HPDE6-E6E7 (cell line): ENCODE results near the gene ASB13.

Experiments
- DNase-seq: peaks from one replicate; pipeline ENCODE4 v3.0.0; 2011; ENCODE audit warnings: missing footprints; ENCODE audit errors: extremely low spot score

ASB13 gene

GRCh38 chr10:5670662-5671375 lies 4.4 kb upstream of the ASB13 start:
- no peak for DNase-seq

DNA sequence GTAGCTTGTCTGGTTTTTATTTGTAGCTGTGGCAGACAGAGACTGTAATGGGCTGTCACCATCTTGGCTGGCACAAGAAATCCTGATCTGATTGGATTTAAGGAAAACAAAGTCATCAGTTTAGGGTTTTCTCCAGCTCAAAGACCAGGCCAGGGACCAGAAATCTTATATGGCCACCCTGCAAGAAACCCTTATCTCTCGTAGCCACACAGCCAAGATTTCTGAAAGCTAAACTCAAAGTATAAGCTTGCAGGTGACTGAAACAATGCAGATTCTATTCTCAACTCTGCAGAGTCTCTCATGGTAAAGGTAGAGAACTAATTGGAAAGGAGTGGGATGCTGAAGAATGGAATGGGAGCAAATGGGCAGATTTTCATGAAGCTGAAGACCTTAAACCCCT lies 3.2 kb upstream of the ASB13 start:
- no peak for DNase-seq

- DNase-seq: no peak
Observed at GRCh38 chr10:5668429-5668828, 2.0 kb upstream of the ASB13 start.

DNA sequence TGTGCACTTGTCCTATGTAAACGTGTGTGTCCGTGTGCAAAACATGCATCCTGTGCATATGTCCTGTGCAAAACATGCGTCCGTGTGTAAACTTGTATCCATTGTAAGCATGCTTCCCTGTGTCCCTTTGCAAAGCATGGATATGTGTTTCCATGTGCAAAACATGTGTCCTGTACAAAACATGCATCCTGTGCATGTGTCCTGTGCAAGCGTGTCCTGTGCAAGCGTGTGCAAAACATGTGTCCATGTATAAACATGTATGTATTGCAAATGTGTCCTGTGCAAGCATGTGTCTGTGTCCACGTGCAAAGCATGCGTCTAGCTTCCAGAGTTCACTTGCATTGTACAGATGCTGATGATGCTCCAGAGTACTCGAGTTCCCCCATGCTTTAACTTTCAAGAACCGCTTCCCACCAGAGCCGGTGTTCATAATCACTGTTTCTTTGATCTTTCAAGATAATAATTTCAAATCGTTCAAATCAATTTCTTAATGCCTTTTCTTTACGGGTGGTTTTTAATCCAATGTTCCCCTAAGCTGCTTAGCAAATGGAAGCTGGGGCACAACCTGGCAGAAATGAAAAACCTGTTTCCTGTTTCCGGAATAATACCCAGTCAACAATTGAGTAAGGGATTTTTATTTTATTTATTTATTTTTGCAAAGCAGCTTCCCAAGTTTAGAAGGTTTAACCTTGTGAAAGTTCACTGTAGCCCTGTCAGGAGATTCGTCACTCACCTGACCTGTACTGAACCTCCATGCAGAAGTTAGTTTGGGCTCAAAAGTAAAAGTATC lies 641 bp upstream of the ASB13 start:
- DNase-seq: no peak

DNA sequence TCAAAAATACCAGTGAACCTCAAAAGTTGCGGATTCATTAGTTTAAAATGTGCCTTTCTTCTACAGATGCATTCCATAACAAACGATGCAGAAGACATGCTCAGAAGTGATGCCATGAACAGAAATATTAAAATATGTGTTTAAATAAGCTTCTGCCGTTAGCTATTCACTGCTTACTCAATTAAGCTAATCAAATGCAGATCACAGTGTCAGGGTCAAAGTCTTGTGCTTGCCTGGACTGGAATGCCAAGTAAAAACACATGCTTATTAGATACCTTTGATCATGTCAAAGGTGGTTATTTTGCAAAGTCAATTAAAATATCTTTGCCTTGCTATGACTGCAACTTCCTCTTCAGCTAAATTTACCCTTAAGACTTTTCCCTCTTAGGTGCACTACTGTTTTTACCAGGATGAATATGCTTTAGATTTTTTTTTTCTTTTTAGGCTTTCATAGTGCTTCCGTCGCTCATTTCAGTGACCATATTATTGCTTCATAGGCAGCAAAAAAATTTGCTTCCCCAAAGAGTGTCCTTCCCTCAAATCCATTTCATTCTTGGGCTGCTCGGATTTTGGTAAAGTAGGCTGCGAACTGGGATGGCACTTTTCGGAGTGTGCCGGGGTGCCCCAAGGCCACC lies 905 bp downstream of the ASB13 start:
- no peak for DNase-seq

DNA sequence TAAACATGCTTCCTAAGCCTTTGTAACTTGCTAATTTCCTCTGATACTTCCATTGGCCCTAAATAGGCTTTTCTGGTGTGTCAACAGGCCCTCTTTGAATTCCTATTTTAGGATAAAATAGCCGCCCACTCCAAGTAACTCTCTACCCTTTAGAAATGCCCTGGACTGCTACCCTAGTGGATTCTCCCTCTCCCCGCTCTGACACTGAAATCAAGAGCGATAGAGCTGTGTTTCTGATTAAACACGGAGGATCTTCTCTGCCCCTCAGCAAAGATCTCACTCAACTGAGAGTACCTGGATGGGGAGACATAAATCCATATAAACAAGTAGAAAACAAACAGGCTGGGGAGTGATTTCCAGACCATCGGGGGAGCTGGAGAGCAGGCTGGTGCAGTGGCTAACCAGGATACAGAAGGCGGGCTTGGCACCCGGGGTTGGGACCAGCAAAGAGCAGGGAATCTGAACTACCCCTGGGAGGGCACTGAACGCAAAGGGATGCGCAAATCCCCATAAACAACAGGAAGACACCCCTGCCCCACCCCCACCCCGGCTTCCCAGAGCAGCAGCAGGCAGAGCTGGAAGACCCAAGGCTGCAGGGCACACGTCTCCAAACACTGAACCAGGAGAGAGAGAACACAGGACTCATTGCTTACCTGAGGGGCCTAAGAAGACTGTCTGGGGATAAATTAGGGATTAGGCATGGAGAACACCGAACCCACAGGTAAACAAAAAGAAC lies 2.5 kb downstream of the ASB13 start:
- no peak for DNase-seq

GRCh38 chr10:5662708-5663579 lies 3.5 kb downstream of the ASB13 start:
- no peak for DNase-seq

DNA sequence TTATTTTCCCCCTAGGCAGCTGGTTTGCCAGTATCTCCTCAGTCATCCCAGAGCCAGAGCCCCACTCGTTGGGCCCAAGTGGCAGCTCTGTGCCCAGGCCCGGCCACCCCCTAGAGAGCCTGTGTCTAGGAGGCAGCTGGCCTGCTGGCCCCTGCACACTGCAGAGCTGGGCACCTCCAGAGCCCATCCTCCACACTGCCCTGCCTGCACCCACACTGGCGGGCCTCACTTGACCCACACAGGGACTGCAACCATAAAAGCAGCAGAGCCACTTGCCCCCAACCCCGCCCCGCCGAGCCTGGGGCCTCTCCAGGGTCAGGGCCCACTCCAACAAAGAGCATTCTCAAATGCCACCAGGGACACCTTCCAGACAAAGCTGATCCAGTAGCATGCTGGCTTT lies 5.4 kb downstream of the ASB13 start:
- DNase-seq: no peak

- DNase-seq: peak; percentile 62
Observed at GRCh38 chr10:5659702-5660528, 6.5 kb downstream of the ASB13 start.

DNA sequence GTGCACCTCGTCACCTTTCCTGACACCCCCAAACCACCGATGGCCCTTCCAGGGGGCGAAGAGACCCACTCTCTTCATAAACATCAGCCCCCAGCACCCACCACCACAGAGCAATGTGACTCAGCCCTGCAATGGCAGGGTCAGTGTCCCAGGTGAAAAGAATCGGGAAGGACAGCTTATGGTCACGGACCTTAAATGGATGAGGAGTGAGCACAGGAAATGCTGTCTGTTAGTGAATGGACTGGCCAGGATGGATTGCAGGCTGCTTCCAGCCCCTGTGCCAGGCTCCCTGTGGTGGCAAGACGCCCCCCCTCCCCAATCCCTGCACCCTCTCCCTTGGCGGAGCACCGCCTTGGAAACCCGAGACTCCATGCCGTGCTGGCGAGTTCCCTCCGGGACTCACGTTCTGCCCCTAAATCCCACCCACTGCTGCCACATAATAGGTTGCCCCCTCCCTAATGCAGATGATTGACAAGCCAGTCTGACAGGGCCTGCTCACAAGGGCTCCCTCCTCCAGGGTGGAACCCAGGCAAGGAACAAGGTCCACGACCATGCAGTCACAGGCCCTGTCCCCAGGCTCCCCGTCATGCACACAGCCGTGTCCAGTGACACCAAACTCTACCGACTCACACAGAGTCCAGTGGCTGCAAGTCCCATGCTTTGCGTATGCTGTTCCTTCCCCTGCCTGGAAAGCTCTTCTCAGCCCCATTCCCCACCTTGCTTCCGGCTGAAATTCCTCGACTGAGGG lies 7.3 kb downstream of the ASB13 start:
- DNase-seq: no peak

DNA sequence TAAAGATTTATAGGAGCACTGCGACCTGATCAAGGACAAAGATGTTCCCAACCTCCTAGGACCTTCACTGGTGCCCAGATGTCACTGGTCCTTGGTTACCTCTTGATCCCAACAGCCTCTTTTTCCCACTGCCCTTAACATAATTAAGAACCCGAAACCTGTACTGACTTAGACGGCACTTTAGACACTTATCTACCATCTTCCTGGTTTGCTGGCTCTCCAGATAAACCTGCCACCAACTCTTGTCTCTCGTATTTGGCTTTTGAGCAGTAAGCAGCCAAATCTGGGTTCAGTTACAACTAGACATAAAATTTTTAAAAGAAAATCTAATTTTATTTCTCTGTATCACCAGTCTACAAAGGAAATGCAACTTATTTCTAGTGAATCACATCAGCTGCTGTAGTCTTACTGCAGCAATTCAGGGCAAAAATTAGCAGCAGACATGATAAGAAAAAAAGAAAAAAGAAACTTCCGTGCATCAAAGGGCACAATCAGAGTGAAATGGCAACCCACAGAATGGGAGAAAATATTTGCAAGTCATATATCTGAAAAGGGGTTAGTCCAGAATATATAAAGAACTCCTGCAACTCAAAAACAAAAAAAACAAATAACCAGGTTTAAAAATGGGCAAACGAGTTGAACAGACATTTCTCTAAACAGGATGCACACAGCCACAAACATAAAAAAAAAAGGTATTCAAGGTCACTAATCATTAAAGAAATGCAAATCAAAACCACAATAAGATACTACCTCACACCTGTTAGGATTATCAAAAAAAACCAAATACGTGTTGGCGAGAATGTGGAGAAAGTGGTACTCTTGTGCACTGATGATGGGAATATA lies 9.4 kb downstream of the ASB13 start:
- no peak for DNase-seq

GRCh38 chr10:5655121-5655520 lies 11.3 kb downstream of the ASB13 start:
- DNase-seq: no peak

GRCh38 chr10:5654218-5654755 lies 12.1 kb downstream of the ASB13 start:
- no peak for DNase-seq

- DNase-seq: no peak
Observed at GRCh38 chr10:5652746-5653145, 13.6 kb downstream of the ASB13 start.

- no peak for DNase-seq
Observed at GRCh38 chr10:5651388-5651764, 15.0 kb downstream of the ASB13 start.

- DNase-seq: no peak
Observed at GRCh38 chr10:5650664-5651387, 15.6 kb downstream of the ASB13 start.

DNA sequence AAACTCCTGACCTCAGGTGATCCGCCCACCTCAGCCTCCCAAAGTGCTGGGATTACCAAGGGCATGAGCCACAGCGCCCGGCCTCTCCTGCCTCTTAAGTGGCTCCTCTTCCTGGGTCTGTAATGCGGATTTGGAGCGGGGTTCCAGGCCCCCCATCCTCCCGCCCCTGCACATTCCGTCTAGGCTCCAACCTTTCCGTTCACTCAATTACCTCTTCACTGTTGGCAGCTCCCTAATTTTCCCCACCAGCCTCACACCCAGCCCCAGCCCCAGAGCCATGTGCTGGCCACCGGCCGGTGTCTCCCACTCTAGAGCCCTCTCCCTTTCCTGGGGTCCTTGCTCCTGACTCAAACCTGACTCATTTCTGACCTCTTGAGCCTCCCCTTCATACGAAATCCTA lies 16.6 kb downstream of the ASB13 start:
- no peak for DNase-seq
